GM23338 (cell line): ENCODE data around the gene GAA. TPM values are rescaled to one million over a fixed set of nuclear protein-coding genes. Genes with fewer than 3 reads are reported as not detected.

ENCODE experiments used
- ATAC-seq: fragments of 200-7000 bp; cut with Tn5 transposase; 3 replicates; pipeline ENCODE4 v1.9.1; 2020
- DNase-seq: peaks from one replicate; pipeline ENCODE4 v3.0.0-alpha.2; 2015; ENCODE audit warnings: low spot score
- H2AFZ ChIP-seq: fragments of 200-600 bp; sonication (generic); 2 replicates; pipeline ENCODE4 v1.8.0; 2016; ENCODE audit warnings: antibody characterized with exemption, mild to moderate bottlenecking, moderate library complexity
- H3F3A ChIP-seq: fragments of 200-600 bp; sonication (generic); replicated peaks from 2 replicates; pipeline ENCODE4 v1.8.0; 2017; ENCODE audit warnings: antibody characterized with exemption, mixed run types, low read depth
- H3K27ac ChIP-seq: fragments of 200-600 bp; sonication (generic); 2 replicates; pipeline ENCODE4 v1.6.1; 2016; ENCODE audit warnings: low read depth
- H3K27me3 ChIP-seq: fragments of 200-600 bp; sonication (generic); 2 replicates; pipeline ENCODE4 v1.8.0; 2016; ENCODE audit warnings: mild to moderate bottlenecking, mixed run types, moderate library complexity; ENCODE audit not compliant: insufficient read depth
- H3K36me3 ChIP-seq: fragments of 200-600 bp; sonication (generic); 2 replicates; pipeline ENCODE4 v1.8.0; 2016; ENCODE audit warnings: mild to moderate bottlenecking; ENCODE audit not compliant: insufficient read depth
- H3K4me1 ChIP-seq: fragments of 200-600 bp; sonication (generic); 2 replicates; pipeline ENCODE4 v1.8.0; 2016; ENCODE audit warnings: mild to moderate bottlenecking, moderate library complexity; ENCODE audit not compliant: insufficient read depth
- H3K4me2 ChIP-seq: fragments of 200-600 bp; sonication (generic); 2 replicates; pipeline ENCODE4 v1.7.1; 2017; ENCODE audit warnings: mixed run types
- H3K4me3 ChIP-seq: fragments of 200-600 bp; sonication (generic); 2 replicates; pipeline ENCODE4 v1.6.1; 2016; ENCODE audit warnings: mixed run types
- H3K79me2 ChIP-seq: fragments of 200-600 bp; sonication (generic); replicated peaks from 2 replicates; pipeline ENCODE4 v1.8.0; 2017; ENCODE audit warnings: mild to moderate bottlenecking; ENCODE audit not compliant: insufficient read depth
- H3K9me2 ChIP-seq: fragments of 200-600 bp; sonication (generic); 2 replicates; pipeline ENCODE4 v1.8.0; 2017; ENCODE audit not compliant: insufficient read depth
- H4K20me1 ChIP-seq: fragments of 200-600 bp; sonication (generic); replicated peaks from 2 replicates; pipeline ENCODE4 v1.8.0; 2017; ENCODE audit warnings: mild to moderate bottlenecking; ENCODE audit not compliant: insufficient read depth
- H3K27ac Mint-ChIP-seq: 2 replicates; pipeline ENCODE4 v1.8.0; 2020; ENCODE audit warnings: inconsistent platforms, mild to moderate bottlenecking, moderate library complexity, mixed read lengths
- H3K27me3 Mint-ChIP-seq: 3 replicates; pipeline ENCODE4 v1.8.0; 2022; ENCODE audit warnings: low read depth, mild to moderate bottlenecking, moderate library complexity, mixed read lengths, inconsistent platforms; ENCODE audit not compliant: insufficient read depth, poor library complexity
- H3K36me3 Mint-ChIP-seq: 3 replicates; pipeline ENCODE4 v1.8.0; 2021; ENCODE audit warnings: low read depth, mild to moderate bottlenecking, inconsistent platforms, moderate library complexity, mixed read lengths
- H3K4me1 Mint-ChIP-seq: 3 replicates; pipeline ENCODE4 v1.8.0; 2020; ENCODE audit warnings: mild to moderate bottlenecking, inconsistent platforms, mixed read lengths
- H3K4me3 Mint-ChIP-seq: 3 replicates; pipeline ENCODE4 v1.8.0; 2021; ENCODE audit warnings: moderate library complexity, mild to moderate bottlenecking, inconsistent platforms, mixed read lengths
- H3K9me3 Mint-ChIP-seq: 3 replicates; pipeline ENCODE4 v1.8.0; 2020; ENCODE audit warnings: moderate library complexity, mild to moderate bottlenecking, inconsistent platforms, mixed read lengths
- CREB1 ChIP-seq: fragments of 250-450 bp; sonication (Bioruptor Pico); IDR thresholded peaks from 2 replicates; pipeline ENCODE4 v1.5.0; 2020; ENCODE audit warnings: low read depth, mild to moderate bottlenecking, moderate library complexity
- CTCF ChIP-seq, 2 experiments: fragments of 200-600 bp in 1 of 2; sonication (generic) in 1 of 2; conservative IDR thresholded peaks; 2 replicates each; pipeline versions ENCODE4 v1.5.1 to v1.6.1; 2016 to 2017; ENCODE audit warnings: antibody characterized with exemption in 2 of 2, low read depth in 2 of 2, mild to moderate bottlenecking in 2 of 2, moderate library complexity in 1 of 2
- EZH2phosphoT487 ChIP-seq: fragments of 200-600 bp; sonication (generic); IDR thresholded peaks from one replicate; pipeline ENCODE4 v1.8.1; 2018; ENCODE audit warnings: antibody characterized with exemption; ENCODE audit not compliant: unreplicated experiment
- NANOG ChIP-seq: IDR thresholded peaks from 2 replicates; pipeline ENCODE4 v1.6.1; 2016; ENCODE audit warnings: antibody characterized with exemption, borderline replicate concordance
- ZNF114 ChIP-seq: fragments of 250-450 bp; sonication (Bioruptor Pico); IDR thresholded peaks from 2 replicates; pipeline ENCODE4 v1.5.0; 2020; ENCODE audit warnings: mild to moderate bottlenecking, moderate library complexity
- ZNF331 ChIP-seq: fragments of 250-450 bp; sonication (Bioruptor Pico); IDR thresholded peaks from 2 replicates; pipeline ENCODE4 v1.5.0; 2020; ENCODE audit warnings: low read depth, mild to moderate bottlenecking, moderate library complexity
- ZNF462 ChIP-seq: fragments of 250-450 bp; sonication (Bioruptor Pico); IDR thresholded peaks from 2 replicates; pipeline ENCODE4 v1.5.0; 2020; ENCODE audit warnings: mild to moderate bottlenecking, moderate library complexity
- polyA plus RNA-seq: library from polyadenylated mRNA; unstranded; fragments of >200 nt; fragmentation: Nextera tagmentation; extraction: Ambion mirVana; gene quantifications from 2 replicates; pipeline ENCODE4 v1.2.1, GENCODE V29; 2016
- total RNA-seq: library from RNA; depleted of rRNA; stranded (reverse); fragments of >200 nt; shearing (Covaris generic); gene quantifications from 2 replicates; pipeline ENCODE4 v1.2.3, GENCODE V29; 2014
- TF ChIP-seq, protein P1 (sequence below): IDR thresholded peaks from 2 replicates; pipeline ENCODE4 v1.6.1; 2016; ENCODE audit warnings: antibody characterized with exemption

GAA gene
- total and polyA plus RNA-seq, 2 experiments from 2014 or later = 72.5 to 98.1 TPM

GRCh38 chr17:80138856-80139426, 37.6 kb downstream of the GAA start (continued):
- TF ChIP-seq CTCF (conservative IDR thresholded peaks at IDR 0.05; ENCODE audit: low read depth in 2 of 2) = no peak
- TF ChIP-seq ZNF331 (CRISPR knock-in tag) = no peak
- no peak for TF ChIP-seq EZH2phosphoT487
- TF ChIP-seq, protein P1, sequence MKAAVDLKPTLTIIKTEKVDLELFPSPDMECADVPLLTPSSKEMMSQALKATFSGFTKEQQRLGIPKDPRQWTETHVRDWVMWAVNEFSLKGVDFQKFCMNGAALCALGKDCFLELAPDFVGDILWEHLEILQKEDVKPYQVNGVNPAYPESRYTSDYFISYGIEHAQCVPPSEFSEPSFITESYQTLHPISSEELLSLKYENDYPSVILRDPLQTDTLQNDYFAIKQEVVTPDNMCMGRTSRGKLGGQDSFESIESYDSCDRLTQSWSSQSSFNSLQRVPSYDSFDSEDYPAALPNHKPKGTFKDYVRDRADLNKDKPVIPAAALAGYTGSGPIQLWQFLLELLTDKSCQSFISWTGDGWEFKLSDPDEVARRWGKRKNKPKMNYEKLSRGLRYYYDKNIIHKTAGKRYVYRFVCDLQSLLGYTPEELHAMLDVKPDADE = no peak

DNA sequence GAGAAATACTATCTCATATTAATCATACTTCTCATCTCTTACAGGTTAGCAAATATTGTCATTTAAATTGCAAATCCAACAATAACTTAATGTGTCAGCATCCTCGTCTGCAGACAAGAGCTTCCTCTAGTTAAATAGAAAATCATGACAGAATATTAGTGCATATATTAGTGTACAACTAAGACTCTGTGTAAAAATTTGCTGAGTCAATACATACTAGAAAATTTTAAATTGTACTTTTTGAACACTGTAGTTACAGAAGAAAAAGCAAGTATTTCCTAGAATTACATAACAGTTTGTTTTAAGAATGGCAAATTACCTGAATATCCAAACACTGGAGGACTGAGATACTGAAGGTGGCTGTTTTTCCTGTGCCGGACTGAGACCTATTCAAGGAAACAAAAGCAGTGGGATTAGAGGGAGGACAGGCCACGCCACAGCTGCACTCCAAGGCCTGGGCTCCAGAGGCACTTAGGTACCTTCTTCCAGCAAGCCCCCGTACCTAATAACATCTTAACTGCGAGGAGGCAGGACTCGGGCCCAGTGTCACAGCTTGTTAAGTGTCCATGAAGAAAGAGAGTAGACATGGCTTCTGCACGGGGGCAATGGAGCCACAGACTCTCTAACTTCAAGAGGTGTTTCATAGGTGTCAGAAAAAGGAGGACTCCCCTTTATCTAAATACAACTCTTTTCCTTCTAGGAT, 40.2 kb downstream of the GAA start:
- Mint-ChIP-seq H3K4me1 (peaks cover 17% of the 10 kb centered on the region), H3K36me3 (peaks cover 92% of the 10 kb centered on the region), H3K27ac (no peak overlapping the region), H3K9me3 (no peaks in the 10 kb centered on the region), H3K4me3 (no peak overlapping the region), H3K27me3 (peaks cover 8% of the 10 kb centered on the region)
- Histone ChIP-seq H2AFZ (no peak overlapping the region), H3K4me1 (peaks cover 11% of the 10 kb centered on the region), H3K27me3 (no peaks in the 10 kb centered on the region), H3K79me2 (peaks cover 58% of the 10 kb centered on the region), H3K4me2 (no peak overlapping the region), H3K27ac (no peak overlapping the region), H3K9me2 (no peaks in the 10 kb centered on the region), H3K4me3 (no peak overlapping the region), H4K20me1 (peaks cover 64% of the 10 kb centered on the region), H3K36me3 (peaks cover 83% of the 10 kb centered on the region), H3F3A (peaks cover 24% of the 10 kb centered on the region)
- DNase-seq (no peak), ATAC-seq (no peak)
- TF ChIP-seq CTCF (conservative IDR thresholded peaks at IDR 0.05; ENCODE audit: low read depth in 2 of 2) = no peak
- no peak for TF ChIP-seq ZNF462 (CRISPR knock-in tag)
- TF ChIP-seq ZNF114 = no peak
- no peak for TF ChIP-seq NANOG
- TF ChIP-seq ZNF331 (CRISPR knock-in tag) = no peak
- TF ChIP-seq CREB1 (CRISPR knock-in tag) = no peak
